Neural cell (in vitro differentiated cells): ENCODE data around the gene ATG7. TPM values are rescaled to one million over a fixed set of nuclear protein-coding genes. Genes with fewer than 3 reads are reported as not detected.

Experiments used
- H2AFZ ChIP-seq: fragments of 200-600, 300-800 bp; sonication (generic), shearing (Covaris generic); 2 replicates; pipeline ENCODE4 v1.6.0; 2014; ENCODE audit warnings: low read depth, mild to moderate bottlenecking, antibody characterized with exemption, low read length, moderate library complexity
- H3F3A ChIP-seq: fragments of 200-600 bp; shearing (Covaris generic); 2 replicates; pipeline ENCODE4 v1.6.1; 2016; ENCODE audit warnings: mild to moderate bottlenecking, moderate library complexity, mixed read lengths, antibody characterized with exemption, low read length; ENCODE audit not compliant: insufficient read depth, poor library complexity, severe bottlenecking
- H3K27ac ChIP-seq: fragments of 200-600, 300-800 bp; sonication (generic), shearing (Covaris generic); 2 replicates; pipeline ENCODE4 v1.5.1; 2014; ENCODE audit warnings: mild to moderate bottlenecking, low read length, moderate library complexity
- H3K27me3 ChIP-seq: fragments of 300-800, 200-600 bp; sonication (generic), shearing (Covaris generic); 2 replicates; pipeline ENCODE4 v1.6.0; 2014; ENCODE audit warnings: mild to moderate bottlenecking, low read depth, low read length, moderate library complexity; ENCODE audit not compliant: insufficient read depth
- H3K36me3 ChIP-seq: fragments of 300-800, 200-600 bp; sonication (generic), shearing (Covaris generic); 2 replicates; pipeline ENCODE4 v1.5.1; 2014; ENCODE audit warnings: mild to moderate bottlenecking, antibody characterized with exemption, low read length, moderate library complexity; ENCODE audit not compliant: insufficient read depth
- H3K4me2 ChIP-seq: fragments of 300-800, 200-600 bp; sonication (generic), shearing (Covaris generic); 2 replicates; pipeline ENCODE4 v1.6.0; 2014; ENCODE audit warnings: mild to moderate bottlenecking, low read length
- H3K4me3 ChIP-seq: fragments of 300-800, 200-600 bp; sonication (generic), shearing (Covaris generic); 2 replicates; pipeline ENCODE4 v1.5.1; 2014; ENCODE audit warnings: mild to moderate bottlenecking, low read length, moderate library complexity
- H3K79me2 ChIP-seq: fragments of 200-600 bp; shearing (Covaris generic); replicated peaks from 2 replicates; pipeline ENCODE4 v1.6.0; 2014; ENCODE audit warnings: mild to moderate bottlenecking, low read length, moderate library complexity; ENCODE audit not compliant: insufficient read depth
- H3K9ac ChIP-seq: fragments of 300-800, 200-600 bp; sonication (generic), shearing (Covaris generic); 2 replicates; pipeline ENCODE4 v1.6.1; 2016; ENCODE audit warnings: mild to moderate bottlenecking, low read length, mixed read lengths
- H3K9me2 ChIP-seq: fragments of 200-600 bp; shearing (Covaris generic); 2 replicates; pipeline ENCODE4 v1.6.1; 2016; ENCODE audit warnings: mild to moderate bottlenecking, low read length, mixed read lengths; ENCODE audit not compliant: insufficient read depth
- H3K9me3 ChIP-seq: fragments of 200-600, 300-800 bp; sonication (generic), shearing (Covaris generic); 2 replicates; pipeline ENCODE4 v1.6.1; 2016; ENCODE audit warnings: mild to moderate bottlenecking, mixed run types, low read length, moderate library complexity, mixed read lengths
- H4K20me1 ChIP-seq: fragments of 200-600 bp; shearing (Covaris generic); 2 replicates; pipeline ENCODE4 v1.6.1; 2016; ENCODE audit warnings: mild to moderate bottlenecking, mixed run types; ENCODE audit not compliant: insufficient read depth
- CTCF ChIP-seq: fragments of 450-650 bp; IDR thresholded peaks from 2 replicates; pipeline ENCODE4 v1.5.1; 2014; ENCODE audit warnings: antibody characterized with exemption, mild to moderate bottlenecking, moderate library complexity; ENCODE audit not compliant: poor library complexity, severe bottlenecking
- EP300 ChIP-seq: fragments of 450-650 bp; conservative IDR thresholded peaks from 2 replicates; pipeline ENCODE4 v1.6.1; 2014; ENCODE audit warnings: antibody characterized with exemption, mild to moderate bottlenecking, moderate library complexity; ENCODE audit not compliant: poor library complexity, severe bottlenecking
- EZH2 ChIP-seq: fragments of 200-600, 300-800 bp; shearing (Covaris generic), sonication (generic); IDR thresholded peaks from 2 replicates; pipeline ENCODE4 v1.6.1; 2014; ENCODE audit warnings: antibody characterized with exemption, low read length, borderline replicate concordance, mild to moderate bottlenecking; ENCODE audit not compliant: insufficient read depth, poor library complexity, severe bottlenecking
- MXI1 ChIP-seq: fragments of 450-650 bp; conservative IDR thresholded peaks from 2 replicates; pipeline ENCODE4 v1.6.1; 2014; ENCODE audit warnings: antibody characterized with exemption, mild to moderate bottlenecking; ENCODE audit not compliant: poor library complexity, severe bottlenecking
- POLR2AphosphoS5 ChIP-seq: IDR thresholded peaks from 2 replicates; pipeline ENCODE4 v1.6.1; 2012
- RAD21 ChIP-seq: fragments of 450-650 bp; conservative IDR thresholded peaks from 2 replicates; pipeline ENCODE4 v1.6.1; 2014; ENCODE audit warnings: antibody characterized with exemption, mild to moderate bottlenecking, moderate library complexity
- SMC3 ChIP-seq: fragments of 450-650 bp; conservative IDR thresholded peaks from 2 replicates; pipeline ENCODE4 v1.6.1; 2014; ENCODE audit warnings: antibody characterized with exemption, mild to moderate bottlenecking, moderate library complexity; ENCODE audit not compliant: poor library complexity
- TAF1 ChIP-seq: IDR thresholded peaks from 2 replicates; pipeline ENCODE4 v1.6.1; 2012; ENCODE audit warnings: low read depth
- polyA plus RNA-seq: library from polyadenylated mRNA; depleted of rRNA; stranded (reverse); fragments of >200 nt; gene quantifications from 2 replicates; pipeline ENCODE4 v1.2.3, GENCODE V29; 2014
- TF ChIP-seq, protein P1 (sequence below): IDR thresholded peaks from 2 replicates; pipeline ENCODE4 v1.6.1; 2012; ENCODE audit warnings: borderline replicate concordance

ATG7 gene
- polyA plus RNA-seq, 1 donor from 2014 or later = 28.8 TPM

- no peak overlapping the region for H3K4me3 ChIP-seq
- no peaks in the 10 kb centered on the region for H3F3A ChIP-seq
- no peak overlapping the region for H3K27ac ChIP-seq
- no peak for TF ChIP-seq CTCF
- TF ChIP-seq, protein P1, sequence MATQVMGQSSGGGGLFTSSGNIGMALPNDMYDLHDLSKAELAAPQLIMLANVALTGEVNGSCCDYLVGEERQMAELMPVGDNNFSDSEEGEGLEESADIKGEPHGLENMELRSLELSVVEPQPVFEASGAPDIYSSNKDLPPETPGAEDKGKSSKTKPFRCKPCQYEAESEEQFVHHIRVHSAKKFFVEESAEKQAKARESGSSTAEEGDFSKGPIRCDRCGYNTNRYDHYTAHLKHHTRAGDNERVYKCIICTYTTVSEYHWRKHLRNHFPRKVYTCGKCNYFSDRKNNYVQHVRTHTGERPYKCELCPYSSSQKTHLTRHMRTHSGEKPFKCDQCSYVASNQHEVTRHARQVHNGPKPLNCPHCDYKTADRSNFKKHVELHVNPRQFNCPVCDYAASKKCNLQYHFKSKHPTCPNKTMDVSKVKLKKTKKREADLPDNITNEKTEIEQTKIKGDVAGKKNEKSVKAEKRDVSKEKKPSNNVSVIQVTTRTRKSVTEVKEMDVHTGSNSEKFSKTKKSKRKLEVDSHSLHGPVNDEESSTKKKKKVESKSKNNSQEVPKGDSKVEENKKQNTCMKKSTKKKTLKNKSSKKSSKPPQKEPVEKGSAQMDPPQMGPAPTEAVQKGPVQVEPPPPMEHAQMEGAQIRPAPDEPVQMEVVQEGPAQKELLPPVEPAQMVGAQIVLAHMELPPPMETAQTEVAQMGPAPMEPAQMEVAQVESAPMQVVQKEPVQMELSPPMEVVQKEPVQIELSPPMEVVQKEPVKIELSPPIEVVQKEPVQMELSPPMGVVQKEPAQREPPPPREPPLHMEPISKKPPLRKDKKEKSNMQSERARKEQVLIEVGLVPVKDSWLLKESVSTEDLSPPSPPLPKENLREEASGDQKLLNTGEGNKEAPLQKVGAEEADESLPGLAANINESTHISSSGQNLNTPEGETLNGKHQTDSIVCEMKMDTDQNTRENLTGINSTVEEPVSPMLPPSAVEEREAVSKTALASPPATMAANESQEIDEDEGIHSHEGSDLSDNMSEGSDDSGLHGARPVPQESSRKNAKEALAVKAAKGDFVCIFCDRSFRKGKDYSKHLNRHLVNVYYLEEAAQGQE = no peak
- no peak for TF ChIP-seq EZH2
- no peak for TF ChIP-seq TAF1
- H3K36me3 ChIP-seq = no peaks in the 10 kb centered on the region
- H3K79me2 ChIP-seq = no peaks in the 10 kb centered on the region
- H4K20me1 ChIP-seq = no peaks in the 10 kb centered on the region
- no peak overlapping the region for H3K9ac ChIP-seq
- no peak overlapping the region for H2AFZ ChIP-seq
- no peak overlapping the region for H3K4me2 ChIP-seq
- no peaks in the 10 kb centered on the region for H3K27me3 ChIP-seq
- H3K9me2 ChIP-seq = no peaks in the 10 kb centered on the region
- H3K9me3 ChIP-seq = no peaks in the 10 kb centered on the region
Observed at GRCh38 chr3:11470031-11470853, 198.0 kb downstream of the ATG7 start.

DNA sequence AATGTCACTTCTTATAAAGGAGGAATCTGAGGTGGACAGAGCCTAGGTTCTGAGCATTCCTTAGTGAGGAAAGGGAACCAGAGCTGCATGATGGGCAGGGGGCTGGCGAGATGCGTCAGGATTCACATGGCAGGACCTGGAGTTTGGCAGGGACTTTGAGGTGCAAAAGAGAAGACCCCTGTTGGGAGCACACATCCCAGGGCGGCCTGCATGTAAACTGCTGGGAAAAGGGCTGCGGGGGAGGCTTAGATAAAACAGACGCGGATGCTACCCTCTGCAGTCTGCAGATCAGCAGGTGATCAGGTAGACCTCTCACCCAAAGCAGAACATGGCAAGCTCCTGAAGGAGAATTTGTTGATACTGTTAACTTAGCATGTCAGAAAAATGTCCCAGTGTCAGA lies 203.1 kb downstream of the ATG7 start:
- Histone ChIP-seq H3K27ac (no peak overlapping the region), H3K27me3 (no peaks in the 10 kb centered on the region), H3K4me3 (no peak overlapping the region), H3K79me2 (no peaks in the 10 kb centered on the region), H3K36me3 (no peaks in the 10 kb centered on the region), H3F3A (no peaks in the 10 kb centered on the region), H3K9ac (no peak overlapping the region), H3K9me3 (no peaks in the 10 kb centered on the region), H3K4me2 (no peak overlapping the region), H3K9me2 (no peaks in the 10 kb centered on the region), H4K20me1 (no peaks in the 10 kb centered on the region), H2AFZ (no peak overlapping the region)
- TF ChIP-seq EP300 (no peak), POLR2AphosphoS5 (no peak), MXI1 (no peak), SMC3 (no peak), TAF1 (no peak), CTCF (no peak), EZH2 (no peak), RAD21 (no peak)
- TF ChIP-seq, protein P1 = no peak
